K562 (cell line): Measurements from ENCODE around the gene SH3BGR. TPM values are rescaled to one million over a fixed set of nuclear protein-coding genes. Genes with fewer than 3 reads are reported as not detected.
A peak's percentile ranks its signal among the peaks of the same experiment; 100 is the strongest.

Source experiments
- ARID2 ChIP-seq: fragments of 450-650 bp; IDR thresholded peaks from 2 replicates; pipeline ENCODE4 v1.6.1; 2017; ENCODE audit warnings: antibody characterized with exemption, mild to moderate bottlenecking
- BCL6 ChIP-seq: fragments of 250-450 bp; sonication (Bioruptor Pico); IDR thresholded peaks from 2 replicates; pipeline ENCODE4 v1.4.0; 2020
- NFE2L1 ChIP-seq: fragments of 450-650 bp; IDR thresholded peaks from 2 replicates; pipeline ENCODE4 v1.6.1; 2016; ENCODE audit warnings: missing genetic modification characterization, low read depth, mild to moderate bottlenecking, missing compliant biosample characterization, moderate library complexity, borderline replicate concordance
- TBL1XR1 ChIP-seq, 2 experiments: IDR thresholded peaks; 2 replicates each; pipeline ENCODE4 v1.6.1; 2012; ENCODE audit warnings: improper control_type of control experiment in 2 of 2, low read length in 2 of 2, mild to moderate bottlenecking in 1 of 2
- ZNF347 ChIP-seq: fragments of 450-650 bp; formaldehyde crosslinking; IDR thresholded peaks from 2 replicates; pipeline ENCODE4 v1.4.0; 2020; ENCODE audit warnings: low read depth, mild to moderate bottlenecking, moderate library complexity
- ZNF76 ChIP-seq: fragments of 250-450 bp; sonication (Bioruptor Pico); IDR thresholded peaks from 2 replicates; pipeline ENCODE4 v1.4.0; 2020; ENCODE audit warnings: mild to moderate bottlenecking, moderate library complexity, borderline replicate concordance
- polyA plus RNA-seq, 8 experiments: library from polyadenylated mRNA; depleted of rRNA in 4 of 8; stranded (reverse) in 5 of 8; unstranded in 3 of 8; fragments of >200 nt; fragmentation: Nextera tagmentation in 2 of 8; fragmentation: Illumina TruSeq in 1 of 8; extraction: Ambion mirVana in 2 of 8; extraction: Trizol in 1 of 8; gene quantifications; 2 replicates each; pipeline versions ENCODE4 v1.2.1 to v1.2.3, GENCODE V29; 2011 to 2014; ENCODE audit warnings: inconsistent platforms in 1 of 8, missing spikeins in 1 of 8
- total RNA-seq, 7 experiments: library from RNA; depleted of rRNA in 6 of 7; stranded (reverse); fragments of >200 nt in 6 of 7; fragmentation: Illumina TruSeq in 2 of 7; extraction: Trizol in 2 of 7; gene quantifications; 2 replicates each; pipeline versions ENCODE4 v1.2.1 to v1.2.3, GENCODE V29; 2011 to 2021; ENCODE audit warnings: low replicate concordance in 1 of 7
- TF ChIP-seq, protein P1 (sequence below): fragments of 450-650 bp; IDR thresholded peaks from 2 replicates; pipeline ENCODE4 v1.7.1; 2018; ENCODE audit warnings: mild to moderate bottlenecking, low read depth; ENCODE audit not compliant: partially characterized antibody
- TF ChIP-seq, protein P2 (sequence below), 3 experiments: fragments of 200-800 bp in 1 of 3; fragments of 250-450 bp in 1 of 3; fragments of 450-650 bp in 1 of 3; sonication (Bioruptor Pico) in 1 of 3; sonication (Bioruptor generic) in 1 of 3; formaldehyde crosslinking in 1 of 3; IDR thresholded peaks; 2 replicates each; pipeline versions ENCODE4 v1.6.1 to v1.8.0; 2016 to 2022; ENCODE audit warnings: mild to moderate bottlenecking in 2 of 3, missing genetic modification characterization in 2 of 3, missing compliant biosample characterization in 1 of 3, moderate library complexity in 1 of 3
- TF ChIP-seq, protein P3 (sequence below): fragments of 250-450 bp; sonication (Bioruptor Pico); IDR thresholded peaks from 2 replicates; pipeline ENCODE4 v1.9.0; 2021; ENCODE audit warnings: mild to moderate bottlenecking
- TF ChIP-seq, protein P4 (sequence below): sonication (generic); formaldehyde crosslinking; IDR thresholded peaks from 2 replicates; pipeline ENCODE4 v1.8.1; 2023; ENCODE audit warnings: missing genetic modification reagents, mild to moderate bottlenecking, borderline replicate concordance

Gene SH3BGR
- total and polyA plus RNA-seq, 9 of the 15 experiments (the other 6 are each of a cell fraction or from before 2014, with no cell fraction given), result 6.6 to 42.9 (median 25.6) TPM

DNA sequence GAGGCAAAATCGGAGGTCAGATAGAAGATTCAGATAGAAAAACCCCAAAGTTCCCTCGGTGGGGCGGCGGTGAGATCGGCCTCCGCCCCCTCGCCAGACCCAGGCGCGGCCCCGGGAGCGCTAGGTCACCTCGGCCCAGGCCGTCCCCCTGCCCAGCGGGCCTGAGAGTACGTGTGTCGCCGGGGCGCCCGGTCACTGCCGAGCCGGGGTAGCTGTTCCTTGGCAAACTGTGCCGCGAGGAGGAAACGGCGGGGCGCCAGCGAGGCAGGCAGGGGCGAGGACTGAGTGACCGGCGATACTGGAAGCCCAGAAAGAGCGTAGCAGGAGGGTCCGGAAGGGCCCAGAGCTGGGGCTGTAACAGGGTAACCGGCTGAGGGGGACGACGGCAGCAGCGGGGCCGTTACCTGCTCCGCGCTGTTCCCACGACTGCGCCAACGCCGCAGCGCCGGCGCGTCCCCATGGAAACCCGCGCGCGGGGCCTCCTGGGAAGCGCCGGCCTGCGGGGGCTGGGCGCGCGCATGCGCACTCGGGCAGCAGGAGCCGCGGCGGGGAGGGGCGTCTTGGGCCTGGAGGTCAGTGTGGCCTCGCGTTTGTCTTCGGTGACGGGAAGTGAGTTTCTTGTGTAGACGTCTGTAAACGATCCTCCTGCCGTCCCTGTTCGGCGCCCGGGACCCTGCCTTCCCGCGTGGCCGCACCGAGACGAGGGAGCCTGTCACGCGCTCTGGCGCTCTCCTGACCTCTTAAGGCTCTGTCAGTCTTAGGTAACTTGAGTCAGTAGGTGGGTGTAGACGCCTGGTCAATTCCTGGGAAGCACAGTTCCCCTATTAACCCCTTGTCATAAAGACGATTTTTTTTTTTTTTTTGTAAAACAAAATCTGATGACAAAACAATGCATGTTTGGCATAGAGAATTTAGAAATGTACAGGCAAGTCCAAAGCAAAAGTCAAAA, 6.2 kb upstream of the SH3BGR start, which contains the start of gene LCA5L (continued):
- TF ChIP-seq, protein P1, sequence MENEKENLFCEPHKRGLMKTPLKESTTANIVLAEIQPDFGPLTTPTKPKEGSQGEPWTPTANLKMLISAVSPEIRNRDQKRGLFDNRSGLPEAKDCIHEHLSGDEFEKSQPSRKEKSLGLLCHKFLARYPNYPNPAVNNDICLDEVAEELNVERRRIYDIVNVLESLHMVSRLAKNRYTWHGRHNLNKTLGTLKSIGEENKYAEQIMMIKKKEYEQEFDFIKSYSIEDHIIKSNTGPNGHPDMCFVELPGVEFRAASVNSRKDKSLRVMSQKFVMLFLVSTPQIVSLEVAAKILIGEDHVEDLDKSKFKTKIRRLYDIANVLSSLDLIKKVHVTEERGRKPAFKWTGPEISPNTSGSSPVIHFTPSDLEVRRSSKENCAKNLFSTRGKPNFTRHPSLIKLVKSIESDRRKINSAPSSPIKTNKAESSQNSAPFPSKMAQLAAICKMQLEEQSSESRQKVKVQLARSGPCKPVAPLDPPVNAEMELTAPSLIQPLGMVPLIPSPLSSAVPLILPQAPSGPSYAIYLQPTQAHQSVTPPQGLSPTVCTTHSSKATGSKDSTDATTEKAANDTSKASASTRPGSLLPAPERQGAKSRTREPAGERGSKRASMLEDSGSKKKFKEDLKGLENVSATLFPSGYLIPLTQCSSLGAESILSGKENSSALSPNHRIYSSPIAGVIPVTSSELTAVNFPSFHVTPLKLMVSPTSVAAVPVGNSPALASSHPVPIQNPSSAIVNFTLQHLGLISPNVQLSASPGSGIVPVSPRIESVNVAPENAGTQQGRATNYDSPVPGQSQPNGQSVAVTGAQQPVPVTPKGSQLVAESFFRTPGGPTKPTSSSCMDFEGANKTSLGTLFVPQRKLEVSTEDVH, result no peak
- TF ChIP-seq, protein P2, sequence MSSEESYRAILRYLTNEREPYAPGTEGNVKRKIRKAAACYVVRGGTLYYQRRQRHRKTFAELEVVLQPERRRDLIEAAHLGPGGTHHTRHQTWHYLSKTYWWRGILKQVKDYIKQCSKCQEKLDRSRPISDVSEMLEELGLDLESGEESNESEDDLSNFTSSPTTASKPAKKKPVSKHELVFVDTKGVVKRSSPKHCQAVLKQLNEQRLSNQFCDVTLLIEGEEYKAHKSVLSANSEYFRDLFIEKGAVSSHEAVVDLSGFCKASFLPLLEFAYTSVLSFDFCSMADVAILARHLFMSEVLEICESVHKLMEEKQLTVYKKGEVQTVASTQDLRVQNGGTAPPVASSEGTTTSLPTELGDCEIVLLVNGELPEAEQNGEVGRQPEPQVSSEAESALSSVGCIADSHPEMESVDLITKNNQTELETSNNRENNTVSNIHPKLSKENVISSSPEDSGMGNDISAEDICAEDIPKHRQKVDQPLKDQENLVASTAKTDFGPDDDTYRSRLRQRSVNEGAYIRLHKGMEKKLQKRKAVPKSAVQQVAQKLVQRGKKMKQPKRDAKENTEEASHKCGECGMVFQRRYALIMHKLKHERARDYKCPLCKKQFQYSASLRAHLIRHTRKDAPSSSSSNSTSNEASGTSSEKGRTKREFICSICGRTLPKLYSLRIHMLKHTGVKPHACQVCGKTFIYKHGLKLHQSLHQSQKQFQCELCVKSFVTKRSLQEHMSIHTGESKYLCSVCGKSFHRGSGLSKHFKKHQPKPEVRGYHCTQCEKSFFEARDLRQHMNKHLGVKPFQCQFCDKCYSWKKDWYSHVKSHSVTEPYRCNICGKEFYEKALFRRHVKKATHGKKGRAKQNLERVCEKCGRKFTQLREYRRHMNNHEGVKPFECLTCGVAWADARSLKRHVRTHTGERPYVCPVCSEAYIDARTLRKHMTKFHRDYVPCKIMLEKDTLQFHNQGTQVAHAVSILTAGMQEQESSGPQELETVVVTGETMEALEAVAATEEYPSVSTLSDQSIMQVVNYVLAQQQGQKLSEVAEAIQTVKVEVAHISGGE (CRISPR knock-in tag; IDR thresholded peaks at IDR 0.05), result peak in 1 of 3 experiments; percentile 59; a peak in 1 of 6 replicates
- TF ChIP-seq ARID2 (no peak), TBL1XR1 (IDR thresholded peaks at IDR 0.05; ENCODE audit: low read length in 2 of 2) (no peak; a peak in 1 of 4 replicates), BCL6 (0 out of 2 replicates have a peak, but pooled peaks have one; percentile 45), ZNF347 (CRISPR knock-in tag) (no peak), NFE2L1 (tag) (no peak), ZNF76 (CRISPR knock-in tag) (no peak; the same call in 1 of the 2 replicates)
- TF ChIP-seq, protein P3, sequence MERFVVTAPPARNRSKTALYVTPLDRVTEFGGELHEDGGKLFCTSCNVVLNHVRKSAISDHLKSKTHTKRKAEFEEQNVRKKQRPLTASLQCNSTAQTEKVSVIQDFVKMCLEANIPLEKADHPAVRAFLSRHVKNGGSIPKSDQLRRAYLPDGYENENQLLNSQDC (CRISPR knock-in tag), result peak; percentile 64; the same call in 1 of the 2 replicates
- TF ChIP-seq, protein P4, sequence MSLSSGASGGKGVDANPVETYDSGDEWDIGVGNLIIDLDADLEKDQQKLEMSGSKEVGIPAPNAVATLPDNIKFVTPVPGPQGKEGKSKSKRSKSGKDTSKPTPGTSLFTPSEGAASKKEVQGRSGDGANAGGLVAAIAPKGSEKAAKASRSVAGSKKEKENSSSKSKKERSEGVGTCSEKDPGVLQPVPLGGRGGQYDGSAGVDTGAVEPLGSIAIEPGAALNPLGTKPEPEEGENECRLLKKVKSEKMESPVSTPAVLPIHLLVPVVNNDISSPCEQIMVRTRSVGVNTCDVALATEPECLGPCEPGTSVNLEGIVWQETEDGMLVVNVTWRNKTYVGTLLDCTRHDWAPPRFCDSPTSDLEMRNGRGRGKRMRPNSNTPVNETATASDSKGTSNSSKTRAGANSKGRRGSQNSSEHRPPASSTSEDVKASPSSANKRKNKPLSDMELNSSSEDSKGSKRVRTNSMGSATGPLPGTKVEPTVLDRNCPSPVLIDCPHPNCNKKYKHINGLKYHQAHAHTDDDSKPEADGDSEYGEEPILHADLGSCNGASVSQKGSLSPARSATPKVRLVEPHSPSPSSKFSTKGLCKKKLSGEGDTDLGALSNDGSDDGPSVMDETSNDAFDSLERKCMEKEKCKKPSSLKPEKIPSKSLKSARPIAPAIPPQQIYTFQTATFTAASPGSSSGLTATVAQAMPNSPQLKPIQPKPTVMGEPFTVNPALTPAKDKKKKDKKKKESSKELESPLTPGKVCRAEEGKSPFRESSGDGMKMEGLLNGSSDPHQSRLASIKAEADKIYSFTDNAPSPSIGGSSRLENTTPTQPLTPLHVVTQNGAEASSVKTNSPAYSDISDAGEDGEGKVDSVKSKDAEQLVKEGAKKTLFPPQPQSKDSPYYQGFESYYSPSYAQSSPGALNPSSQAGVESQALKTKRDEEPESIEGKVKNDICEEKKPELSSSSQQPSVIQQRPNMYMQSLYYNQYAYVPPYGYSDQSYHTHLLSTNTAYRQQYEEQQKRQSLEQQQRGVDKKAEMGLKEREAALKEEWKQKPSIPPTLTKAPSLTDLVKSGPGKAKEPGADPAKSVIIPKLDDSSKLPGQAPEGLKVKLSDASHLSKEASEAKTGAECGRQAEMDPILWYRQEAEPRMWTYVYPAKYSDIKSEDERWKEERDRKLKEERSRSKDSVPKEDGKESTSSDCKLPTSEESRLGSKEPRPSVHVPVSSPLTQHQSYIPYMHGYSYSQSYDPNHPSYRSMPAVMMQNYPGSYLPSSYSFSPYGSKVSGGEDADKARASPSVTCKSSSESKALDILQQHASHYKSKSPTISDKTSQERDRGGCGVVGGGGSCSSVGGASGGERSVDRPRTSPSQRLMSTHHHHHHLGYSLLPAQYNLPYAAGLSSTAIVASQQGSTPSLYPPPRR (CRISPR knock-in tag), result no peak
